Endothelial cell of umbilical vein (primary cell): ENCODE results near the gene PCDHB15. TPM values are rescaled to one million over a fixed set of nuclear protein-coding genes. Genes with fewer than 3 reads are reported as not detected.
"Not testable (repeated sequence)": the region's sequence is repeated elsewhere in the genome, so short reads cannot be mapped to it uniquely, and the experiment has no call there.

Experiments
- BruUV-seq: library from RNA; stranded (reverse); fragments of 400-500 nt; replicated peaks from 2 replicates; lab custom pipeline; 2021; lab: Mats Ljungman, UMichigan
- CTCF ChIA-PET: fragments of 300-600, 350-600 bp; sonication (Branson Sonifier 250); formaldehyde crosslinking; loops from one replicate; lab custom pipeline; 2021; ENCODE audit warnings: antibody characterized with exemption, inconsistent platforms; lab: Charles Lee
- POLR2A ChIA-PET: fragments of 300-600, 350-600 bp; sonication (Branson Sonifier 250); formaldehyde crosslinking; loops from one replicate; lab custom pipeline; 2021; ENCODE audit warnings: antibody characterized with exemption, inconsistent platforms; lab: Charles Lee
- DNase-seq: peaks from one replicate; pipeline ENCODE4 v3.0.0-alpha.2; 2011; ENCODE audit warnings: low read depth, low spot score
- FAIRE-seq: peaks from 2 replicates; lab custom pipeline; 2011; peaks lifted over from hg19 to GRCh38; lab: Jason Lieb, UNC
- H2AFZ ChIP-seq: 2 replicates; pipeline ENCODE4 v1.6.0; 2012; ENCODE audit warnings: low read depth, low read length, control low read depth, inconsistent platforms
- H3K27ac ChIP-seq: 2 replicates; pipeline ENCODE4 v1.5.1; 2011; ENCODE audit warnings: low read depth, mild to moderate bottlenecking, control low read depth, low read length, moderate library complexity; ENCODE audit not compliant: insufficient read depth
- H3K27me3 ChIP-seq, 2 experiments: 2 replicates each; pipeline versions ENCODE4 v1.6.0 to v1.6.1; 2011; ENCODE audit warnings: low read length in 2 of 2, mixed read lengths in 1 of 2; ENCODE audit not compliant: control insufficient read depth in 2 of 2, insufficient read depth in 2 of 2
- H3K36me3 ChIP-seq, 2 experiments: 2 replicates in 1 of 2; 3 replicates in 1 of 2; pipeline ENCODE4 v1.5.1; 2011; ENCODE audit warnings: low read length in 2 of 2, mild to moderate bottlenecking in 1 of 2, moderate library complexity in 1 of 2; ENCODE audit not compliant: control insufficient read depth in 2 of 2, insufficient read depth in 2 of 2; ENCODE audit errors: extremely low read depth in 1 of 2
- H3K4me1 ChIP-seq: 3 replicates; pipeline ENCODE4 v1.5.1; 2011; ENCODE audit warnings: mild to moderate bottlenecking, low read length; ENCODE audit not compliant: control insufficient read depth, insufficient read depth; ENCODE audit errors: extremely low read depth
- H3K4me2 ChIP-seq: 2 replicates; pipeline ENCODE4 v1.6.1; 2011; ENCODE audit warnings: low read length, control low read depth, mixed read lengths; ENCODE audit not compliant: insufficient read depth
- H3K4me3 ChIP-seq, 3 experiments: fragments of 200-600 bp in 1 of 3; sonication (generic), shearing (Covaris generic) in 1 of 3; replicated peaks in 1 of 3; 2 replicates each; pipeline ENCODE4 v1.5.1; 2011 to 2016; ENCODE audit warnings: control low read depth in 3 of 3, low read length in 3 of 3, mild to moderate bottlenecking in 2 of 3, inconsistent platforms in 1 of 3, low read depth in 1 of 3, moderate library complexity in 1 of 3; ENCODE audit not compliant: insufficient read depth in 1 of 3
- H3K79me2 ChIP-seq: 2 replicates; pipeline ENCODE4 v1.6.0; 2012; ENCODE audit warnings: low read length, inconsistent platforms; ENCODE audit not compliant: control insufficient read depth, insufficient read depth
- H3K9ac ChIP-seq: replicated peaks from 2 replicates; pipeline ENCODE3; 2011; ENCODE audit warnings: low read length, control low read depth; ENCODE audit not compliant: insufficient read depth; ENCODE audit errors: extremely low read depth
- H3K9me1 ChIP-seq: replicated peaks from 3 replicates; pipeline ENCODE4 v1.6.0; 2011; ENCODE audit warnings: mild to moderate bottlenecking, low read length; ENCODE audit not compliant: control insufficient read depth, insufficient read depth; ENCODE audit errors: extremely low read depth
- H3K9me3 ChIP-seq: replicated peaks from 2 replicates; pipeline ENCODE4 v1.5.1; 2012; ENCODE audit warnings: low read length, inconsistent platforms; ENCODE audit not compliant: control insufficient read depth, insufficient read depth
- H4K20me1 ChIP-seq: replicated peaks from 2 replicates; pipeline ENCODE3; 2011; ENCODE audit warnings: mild to moderate bottlenecking, low read length; ENCODE audit not compliant: control insufficient read depth, insufficient read depth; ENCODE audit errors: extremely low read depth
- EZH2 ChIP-seq: IDR thresholded peaks from 2 replicates; pipeline ENCODE4 v1.6.1; 2012; ENCODE audit warnings: borderline replicate concordance, low read depth, mild to moderate bottlenecking, moderate library complexity, low read length, inconsistent platforms; ENCODE audit not compliant: severe bottlenecking
- FOS ChIP-seq: IDR thresholded peaks from 2 replicates; pipeline ENCODE4 v1.6.1; 2011; ENCODE audit warnings: mild to moderate bottlenecking, low read length, moderate library complexity, borderline replicate concordance; ENCODE audit not compliant: insufficient read depth
- GATA2 ChIP-seq: IDR thresholded peaks from 2 replicates; pipeline ENCODE4 v1.7.0; 2011; ENCODE audit warnings: low read depth, mild to moderate bottlenecking, moderate library complexity, mixed read lengths, low read length; ENCODE audit not compliant: insufficient read length, insufficient read depth
- JUN ChIP-seq: IDR thresholded peaks from 2 replicates; pipeline ENCODE4 v1.6.1; 2011; ENCODE audit warnings: borderline replicate concordance, low read depth; ENCODE audit not compliant: insufficient read length, insufficient read depth
- MYC ChIP-seq: IDR thresholded peaks from one replicate; pipeline ENCODE4 v1.6.1; 2011; ENCODE audit warnings: mild to moderate bottlenecking, low read depth, low read length
- POLR2A ChIP-seq: IDR thresholded peaks from 2 replicates; pipeline ENCODE4 v1.6.1; 2012; ENCODE audit warnings: low read depth, mild to moderate bottlenecking, control low read depth, low read length
- POLR2AphosphoS5 ChIP-seq: IDR thresholded peaks from 2 replicates; pipeline ENCODE4 v1.6.1; 2012; ENCODE audit warnings: low read depth, mild to moderate bottlenecking, control low read depth, low read length, moderate library complexity; ENCODE audit not compliant: insufficient read depth
- dilution Hi-C: fragments of 300-500 bp; cut with MboI; formaldehyde crosslinking; loops from one replicate; pipeline ENCODE4 v1.15.0; 2019; ENCODE audit warnings: low sequenced_read_pairs; ENCODE audit not compliant: extremely low pct_ligation_motif_present
- intact Hi-C: fragments of 100-400 bp; cut with micrococcal nuclease; formaldehyde crosslinking; loops from one replicate; pipeline ENCODE4 v1.10.0; 2022
- polyA plus RNA-seq, 4 experiments: library from polyadenylated mRNA; depleted of rRNA in 3 of 4; stranded (reverse) in 3 of 4; unstranded in 1 of 4; fragments of >200 nt; gene quantifications; 2 replicates each; pipeline versions ENCODE4 v1.2.1 to v1.2.3, GENCODE V29; 2011 to 2012; ENCODE audit warnings: missing spikeins in 1 of 4
- total RNA-seq: library from RNA; stranded (reverse); gene quantifications from 2 replicates; pipeline ENCODE4 v1.2.3, GENCODE V29; 2021
- TF ChIP-seq, protein P1 (sequence below): IDR thresholded peaks from 2 replicates; pipeline ENCODE4 v1.6.1; 2011; ENCODE audit not compliant: insufficient read depth, insufficient read length
- TF ChIP-seq, protein P2 (sequence below), 2 donors: IDR thresholded peaks; 1 replicate in 1 of 2; 2 replicates in 1 of 2; pipeline ENCODE4 v1.5.1; 2011; ENCODE audit warnings: low read length in 2 of 2, mild to moderate bottlenecking in 2 of 2, moderate library complexity in 2 of 2, control low read depth in 1 of 2, inconsistent platforms in 1 of 2, low read depth in 1 of 2; ENCODE audit not compliant: insufficient read depth in 1 of 2; ENCODE audit errors: extremely low read depth in 1 of 2

PCDHB15 gene
- total and polyA plus RNA-seq, 2 donors (not counting 3 experiments of a cell fraction or from before 2014, with no cell fraction given), result 0.55 to 0.69 TPM

DNA sequence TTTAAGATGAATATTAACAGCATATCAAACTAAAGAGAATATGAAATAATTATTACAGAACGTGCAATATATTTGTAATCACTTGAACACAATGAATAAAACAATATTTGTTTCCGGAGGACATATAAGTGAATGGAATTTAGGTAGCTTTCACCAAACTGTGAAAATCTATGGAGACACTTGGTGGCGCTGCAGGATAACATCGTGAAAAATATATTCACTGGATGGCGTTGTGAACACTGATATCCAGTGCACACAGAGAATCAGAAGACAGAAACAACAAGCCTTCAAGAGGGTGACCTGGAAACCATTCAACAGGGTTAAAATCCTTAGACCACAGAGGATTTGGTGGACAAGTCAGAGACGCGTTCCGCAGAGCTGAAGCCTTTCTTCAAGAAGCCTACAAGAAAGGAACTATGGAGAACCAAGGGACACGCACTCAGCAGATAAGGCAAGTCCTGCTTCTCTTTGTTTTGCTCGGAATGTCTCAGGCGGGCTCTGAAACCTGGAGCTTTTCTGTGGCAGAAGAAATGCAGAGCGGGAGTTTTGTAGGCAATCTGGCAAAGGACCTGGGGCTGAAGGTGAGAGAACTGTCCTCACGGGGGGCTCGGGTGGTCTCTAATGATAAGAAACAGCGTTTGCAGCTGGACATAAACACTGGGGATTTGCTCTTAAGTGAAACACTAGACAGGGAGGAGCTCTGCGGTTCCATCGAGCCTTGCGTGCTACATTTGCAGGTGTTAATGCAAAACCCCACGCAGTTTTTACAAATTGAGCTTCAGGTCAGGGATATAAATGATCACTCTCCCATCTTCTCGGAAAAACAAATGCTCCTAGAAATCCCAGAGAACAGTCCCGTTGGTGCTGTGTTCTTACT is 45.6 kb upstream of the PCDHB15 start, which contains the start of gene PCDHB11:
TSS of gene PCDHB11 (plus strand) at position 269 of the 877 bp plus-strand sequence. CDS start at position 417, 148 bp downstream.
- no peak for FAIRE-seq
- no peak for TF ChIP-seq MYC
- TF ChIP-seq, protein P1, sequence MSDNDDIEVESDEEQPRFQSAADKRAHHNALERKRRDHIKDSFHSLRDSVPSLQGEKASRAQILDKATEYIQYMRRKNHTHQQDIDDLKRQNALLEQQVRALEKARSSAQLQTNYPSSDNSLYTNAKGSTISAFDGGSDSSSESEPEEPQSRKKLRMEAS, result no peak
- TF ChIP-seq POLR2A, result no peak
- TF ChIP-seq EZH2, result no peak
- TF ChIP-seq FOS, result no peak
- TF ChIP-seq POLR2AphosphoS5, result no peak
- TF ChIP-seq JUN, result no peak
- TF ChIP-seq, protein P2, sequence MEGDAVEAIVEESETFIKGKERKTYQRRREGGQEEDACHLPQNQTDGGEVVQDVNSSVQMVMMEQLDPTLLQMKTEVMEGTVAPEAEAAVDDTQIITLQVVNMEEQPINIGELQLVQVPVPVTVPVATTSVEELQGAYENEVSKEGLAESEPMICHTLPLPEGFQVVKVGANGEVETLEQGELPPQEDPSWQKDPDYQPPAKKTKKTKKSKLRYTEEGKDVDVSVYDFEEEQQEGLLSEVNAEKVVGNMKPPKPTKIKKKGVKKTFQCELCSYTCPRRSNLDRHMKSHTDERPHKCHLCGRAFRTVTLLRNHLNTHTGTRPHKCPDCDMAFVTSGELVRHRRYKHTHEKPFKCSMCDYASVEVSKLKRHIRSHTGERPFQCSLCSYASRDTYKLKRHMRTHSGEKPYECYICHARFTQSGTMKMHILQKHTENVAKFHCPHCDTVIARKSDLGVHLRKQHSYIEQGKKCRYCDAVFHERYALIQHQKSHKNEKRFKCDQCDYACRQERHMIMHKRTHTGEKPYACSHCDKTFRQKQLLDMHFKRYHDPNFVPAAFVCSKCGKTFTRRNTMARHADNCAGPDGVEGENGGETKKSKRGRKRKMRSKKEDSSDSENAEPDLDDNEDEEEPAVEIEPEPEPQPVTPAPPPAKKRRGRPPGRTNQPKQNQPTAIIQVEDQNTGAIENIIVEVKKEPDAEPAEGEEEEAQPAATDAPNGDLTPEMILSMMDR (IDR thresholded peaks at IDR 0.05; ENCODE audit: extremely low read depth in 1 of 2, insufficient read depth in 1 of 2, low read depth in 1 of 2, low read length in 2 of 2), result no peak
- no peak for TF ChIP-seq GATA2
- Histone ChIP-seq H3K4me1 (no peaks in the 10 kb centered on the region), H3K9me3 (no peaks in the 10 kb centered on the region), H3K79me2 (no peaks in the 10 kb centered on the region), H3K4me3 (no peak within 1 kb of the TSS), H3K27me3 (no peaks in the 10 kb centered on the region), H3K27ac (no peak within 1 kb of the TSS), H3K9ac (no peak within 1 kb of the TSS), H2AFZ (no peak within 1 kb of the TSS), H3K9me1 (no peaks in the 10 kb centered on the region), H4K20me1 (no peaks in the 10 kb centered on the region), H3K36me3 (no peaks in the 10 kb centered on the region), H3K4me2 (no peak within 1 kb of the TSS)
- BruUV-seq, result no TSS peak
- peak; percentile 2 for DNase-seq
- ChIA-PET CTCF (interaction anchor here (0.8 to 1.1 kb wide), 2 partner anchors 24 to 365 kb away, joined by 3 to 4 read pairs; partner anchors contain the start of gene PCDHB14), POLR2A (no interaction called here)
- intact Hi-C loops, result no loop called here
- dilution Hi-C loops, result no loop called here

DNA sequence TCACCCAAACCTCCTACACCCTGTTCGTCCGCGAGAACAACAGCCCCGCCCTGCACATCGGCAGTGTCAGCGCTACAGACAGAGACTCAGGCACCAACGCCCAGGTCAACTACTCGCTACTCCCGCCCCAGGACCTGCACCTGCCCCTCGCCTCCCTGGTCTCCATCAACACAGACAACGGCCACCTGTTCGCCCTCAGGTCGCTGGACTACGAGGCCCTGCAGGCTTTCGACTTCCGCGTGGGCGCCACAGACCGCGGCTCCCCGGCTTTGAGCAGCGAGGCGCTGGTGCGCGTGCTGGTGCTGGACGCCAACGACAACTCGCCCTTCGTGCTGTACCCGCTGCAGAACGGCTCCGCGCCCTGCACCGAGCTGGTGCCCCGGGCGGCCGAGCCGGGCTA is 44.1 kb upstream of the PCDHB15 start:
- H3K36me3 ChIP-seq, BruUV-seq, H3K9ac ChIP-seq, H4K20me1 ChIP-seq, H3K4me3 ChIP-seq, H3K27ac ChIP-seq, H3K4me2 ChIP-seq, H3K79me2 ChIP-seq, FAIRE-seq, dilution Hi-C loops, DNase-seq, intact Hi-C loops, H2AFZ ChIP-seq, H3K27me3 ChIP-seq, POLR2A ChIA-PET, H3K9me3 ChIP-seq, H3K9me1 ChIP-seq, H3K4me1 ChIP-seq: not testable (repeated sequence)
- CTCF ChIA-PET, result interaction anchor here (1.0 kb wide), 1 partner anchor 22 kb away, joined by 3 read pairs; the partner anchor contains the start of gene PCDHB14
